Neural cell (in vitro differentiated cells): ENCODE results near the gene SIAH2. TPM values are rescaled to one million over a fixed set of nuclear protein-coding genes. Genes with fewer than 3 reads are reported as not detected.

Source experiments
- H2AFZ ChIP-seq: fragments of 200-600, 300-800 bp; sonication (generic), shearing (Covaris generic); 2 replicates; pipeline ENCODE4 v1.6.0; 2014; ENCODE audit warnings: low read depth, mild to moderate bottlenecking, antibody characterized with exemption, low read length, moderate library complexity
- H3F3A ChIP-seq: fragments of 200-600 bp; shearing (Covaris generic); 2 replicates; pipeline ENCODE4 v1.6.1; 2016; ENCODE audit warnings: mild to moderate bottlenecking, moderate library complexity, mixed read lengths, antibody characterized with exemption, low read length; ENCODE audit not compliant: insufficient read depth, poor library complexity, severe bottlenecking
- H3K27ac ChIP-seq: fragments of 200-600, 300-800 bp; sonication (generic), shearing (Covaris generic); 2 replicates; pipeline ENCODE4 v1.5.1; 2014; ENCODE audit warnings: mild to moderate bottlenecking, low read length, moderate library complexity
- H3K27me3 ChIP-seq: fragments of 300-800, 200-600 bp; sonication (generic), shearing (Covaris generic); 2 replicates; pipeline ENCODE4 v1.6.0; 2014; ENCODE audit warnings: mild to moderate bottlenecking, low read depth, low read length, moderate library complexity; ENCODE audit not compliant: insufficient read depth
- H3K36me3 ChIP-seq: fragments of 300-800, 200-600 bp; sonication (generic), shearing (Covaris generic); 2 replicates; pipeline ENCODE4 v1.5.1; 2014; ENCODE audit warnings: mild to moderate bottlenecking, antibody characterized with exemption, low read length, moderate library complexity; ENCODE audit not compliant: insufficient read depth
- H3K4me2 ChIP-seq: fragments of 300-800, 200-600 bp; sonication (generic), shearing (Covaris generic); 2 replicates; pipeline ENCODE4 v1.6.0; 2014; ENCODE audit warnings: mild to moderate bottlenecking, low read length
- H3K4me3 ChIP-seq: fragments of 300-800, 200-600 bp; sonication (generic), shearing (Covaris generic); 2 replicates; pipeline ENCODE4 v1.5.1; 2014; ENCODE audit warnings: mild to moderate bottlenecking, low read length, moderate library complexity
- H3K79me2 ChIP-seq: fragments of 200-600 bp; shearing (Covaris generic); replicated peaks from 2 replicates; pipeline ENCODE4 v1.6.0; 2014; ENCODE audit warnings: mild to moderate bottlenecking, low read length, moderate library complexity; ENCODE audit not compliant: insufficient read depth
- H3K9ac ChIP-seq: fragments of 300-800, 200-600 bp; sonication (generic), shearing (Covaris generic); 2 replicates; pipeline ENCODE4 v1.6.1; 2016; ENCODE audit warnings: mild to moderate bottlenecking, low read length, mixed read lengths
- H3K9me2 ChIP-seq: fragments of 200-600 bp; shearing (Covaris generic); 2 replicates; pipeline ENCODE4 v1.6.1; 2016; ENCODE audit warnings: mild to moderate bottlenecking, low read length, mixed read lengths; ENCODE audit not compliant: insufficient read depth
- H3K9me3 ChIP-seq: fragments of 200-600, 300-800 bp; sonication (generic), shearing (Covaris generic); 2 replicates; pipeline ENCODE4 v1.6.1; 2016; ENCODE audit warnings: mild to moderate bottlenecking, mixed run types, low read length, moderate library complexity, mixed read lengths
- H4K20me1 ChIP-seq: fragments of 200-600 bp; shearing (Covaris generic); 2 replicates; pipeline ENCODE4 v1.6.1; 2016; ENCODE audit warnings: mild to moderate bottlenecking, mixed run types; ENCODE audit not compliant: insufficient read depth
- CTCF ChIP-seq: fragments of 450-650 bp; IDR thresholded peaks from 2 replicates; pipeline ENCODE4 v1.5.1; 2014; ENCODE audit warnings: antibody characterized with exemption, mild to moderate bottlenecking, moderate library complexity; ENCODE audit not compliant: poor library complexity, severe bottlenecking
- EP300 ChIP-seq: fragments of 450-650 bp; conservative IDR thresholded peaks from 2 replicates; pipeline ENCODE4 v1.6.1; 2014; ENCODE audit warnings: antibody characterized with exemption, mild to moderate bottlenecking, moderate library complexity; ENCODE audit not compliant: poor library complexity, severe bottlenecking
- EZH2 ChIP-seq: fragments of 200-600, 300-800 bp; shearing (Covaris generic), sonication (generic); IDR thresholded peaks from 2 replicates; pipeline ENCODE4 v1.6.1; 2014; ENCODE audit warnings: antibody characterized with exemption, low read length, borderline replicate concordance, mild to moderate bottlenecking; ENCODE audit not compliant: insufficient read depth, poor library complexity, severe bottlenecking
- MXI1 ChIP-seq: fragments of 450-650 bp; conservative IDR thresholded peaks from 2 replicates; pipeline ENCODE4 v1.6.1; 2014; ENCODE audit warnings: antibody characterized with exemption, mild to moderate bottlenecking; ENCODE audit not compliant: poor library complexity, severe bottlenecking
- POLR2AphosphoS5 ChIP-seq: IDR thresholded peaks from 2 replicates; pipeline ENCODE4 v1.6.1; 2012
- RAD21 ChIP-seq: fragments of 450-650 bp; conservative IDR thresholded peaks from 2 replicates; pipeline ENCODE4 v1.6.1; 2014; ENCODE audit warnings: antibody characterized with exemption, mild to moderate bottlenecking, moderate library complexity
- REST ChIP-seq: IDR thresholded peaks from 2 replicates; pipeline ENCODE4 v1.6.1; 2012; ENCODE audit warnings: borderline replicate concordance
- SMC3 ChIP-seq: fragments of 450-650 bp; conservative IDR thresholded peaks from 2 replicates; pipeline ENCODE4 v1.6.1; 2014; ENCODE audit warnings: antibody characterized with exemption, mild to moderate bottlenecking, moderate library complexity; ENCODE audit not compliant: poor library complexity
- TAF1 ChIP-seq: IDR thresholded peaks from 2 replicates; pipeline ENCODE4 v1.6.1; 2012; ENCODE audit warnings: low read depth
- polyA plus RNA-seq: library from polyadenylated mRNA; depleted of rRNA; stranded (reverse); fragments of >200 nt; gene quantifications from 2 replicates; pipeline ENCODE4 v1.2.3, GENCODE V29; 2014

SIAH2 gene
- polyA plus RNA-seq, 1 donor from 2014 or later, result 21.8 TPM

GRCh38 chr3:150745832-150746231 lies 17.1 kb downstream of the SIAH2 start:
- Histone ChIP-seq H3K79me2 (no peaks in the 10 kb centered on the region), H3K9me3 (no peaks in the 10 kb centered on the region), H3K9ac (no peak overlapping the region), H3K36me3 (no peaks in the 10 kb centered on the region), H3F3A (no peaks in the 10 kb centered on the region), H3K9me2 (no peaks in the 10 kb centered on the region), H3K4me3 (no peak overlapping the region), H2AFZ (no peak overlapping the region), H3K27ac (no peak overlapping the region), H3K27me3 (no peaks in the 10 kb centered on the region), H3K4me2 (no peak overlapping the region), H4K20me1 (no peaks in the 10 kb centered on the region)
- TF ChIP-seq MXI1, result no peak

- no peak overlapping the region for H2AFZ ChIP-seq
- no peaks in the 10 kb centered on the region for H4K20me1 ChIP-seq
- no peaks in the 10 kb centered on the region for H3K27me3 ChIP-seq
- no peaks in the 10 kb centered on the region for H3K79me2 ChIP-seq
- TF ChIP-seq MXI1 (no peak), POLR2AphosphoS5 (no peak), RAD21 (no peak), TAF1 (no peak), REST (no peak), EZH2 (no peak), EP300 (no peak), CTCF (no peak), SMC3 (no peak)
- no peaks in the 10 kb centered on the region for H3K9me2 ChIP-seq
- H3K36me3 ChIP-seq, result no peaks in the 10 kb centered on the region
- H3K9me3 ChIP-seq, result no peaks in the 10 kb centered on the region
- H3K27ac ChIP-seq, result no peak overlapping the region
- H3F3A ChIP-seq, result no peaks in the 10 kb centered on the region
- H3K4me2 ChIP-seq, result no peak overlapping the region
- no peak overlapping the region for H3K4me3 ChIP-seq
- no peak overlapping the region for H3K9ac ChIP-seq
Observed at GRCh38 chr3:150744919-150745211, 18.1 kb downstream of the SIAH2 start.
